Measurements from ENCODE around the gene NBL1.

NBL1 gene

GRCh38 chr1:19613171-19613703, 30.9 kb upstream of the NBL1 start:
- Histone ChIP-seq H3K9me3 (ENCODE audit: insufficient read depth, low read depth, low read length) (peaks cover 1% of the 10 kb centered on the region), H3K36me3 (ENCODE audit: control insufficient read depth in 1 of 2, insufficient read depth in 2 of 2, low read length in 2 of 2) (peaks cover 1 to 4% of the 10 kb centered on the region in 2 experiments), H2BK12ac (ENCODE audit: low read length) (no peak overlapping the region), H3K23ac (ENCODE audit: low read length) (no peak overlapping the region), H3K14ac (ENCODE audit: low read length) (no peak overlapping the region), H3K4me3 (ENCODE audit: low read depth, low read length) (no peak overlapping the region), H3K27me3 (ENCODE audit: insufficient read depth, low read length) (no peaks in the 10 kb centered on the region), H3K4me1 (ENCODE audit: control insufficient read depth in 1 of 2, insufficient read depth in 2 of 2, low read length in 2 of 2) (no peaks in the 10 kb centered on the region), H3K18ac (ENCODE audit: low read length) (no peak overlapping the region), H4K91ac (ENCODE audit: low read depth, low read length) (no peak overlapping the region), H4K12ac (ENCODE audit: low read depth, low read length) (no peak overlapping the region), H3K4me2 (ENCODE audit: low read length) (no peak overlapping the region), H3K79me2 (ENCODE audit: control insufficient read depth, insufficient read depth, low read length, poor library complexity) (no peaks in the 10 kb centered on the region), H4K8ac (ENCODE audit: low read depth, low read length) (no peak overlapping the region), H3K27ac (ENCODE audit: low read depth, low read length) (no peak overlapping the region), H2BK5ac (ENCODE audit: low read depth, low read length, poor library complexity) (no peak overlapping the region), H3K9ac (ENCODE audit: low read length) (no peak overlapping the region), H2AK5ac (ENCODE audit: low read length) (no peak overlapping the region), H3K79me1 (ENCODE audit: low read length) (no peaks in the 10 kb centered on the region), H2BK120ac (ENCODE audit: insufficient read depth, low read length, poor library complexity) (no peak overlapping the region), H2AFZ (ENCODE audit: insufficient read depth, low read length, poor library complexity) (no peak overlapping the region), H3K4ac (ENCODE audit: low read depth, low read length) (no peak overlapping the region)
- no peak for DNase-seq
- no CpG with 5 or more reads among the region's 7 CpGs for WGBS (ENCODE audit: extremely low coverage, insufficient coverage, insufficient read length)

GRCh38 chr1:19615438-19615837, 28.7 kb upstream of the NBL1 start:
- Histone ChIP-seq H3K4me2 (ENCODE audit: low read length) (no peak overlapping the region), H3K79me2 (ENCODE audit: control insufficient read depth, insufficient read depth, low read length, poor library complexity) (peaks cover 2% of the 10 kb centered on the region), H3K9ac (ENCODE audit: low read length) (no peak overlapping the region), H3K23ac (ENCODE audit: low read length) (no peak overlapping the region), H3K4ac (ENCODE audit: low read depth, low read length) (no peak overlapping the region), H2BK12ac (ENCODE audit: low read length) (no peak overlapping the region), H4K12ac (ENCODE audit: low read depth, low read length) (no peak overlapping the region), H3K14ac (ENCODE audit: low read length) (no peak overlapping the region), H4K8ac (ENCODE audit: low read depth, low read length) (no peak overlapping the region), H3K18ac (ENCODE audit: low read length) (no peak overlapping the region), H4K91ac (ENCODE audit: low read depth, low read length) (no peak overlapping the region), H3K27ac (ENCODE audit: low read depth, low read length) (no peak overlapping the region), H3K9me3 (ENCODE audit: insufficient read depth, low read depth, low read length) (peaks cover 1% of the 10 kb centered on the region), H2AK5ac (ENCODE audit: low read length) (no peak overlapping the region), H2BK120ac (ENCODE audit: insufficient read depth, low read length, poor library complexity) (no peak overlapping the region), H2BK5ac (ENCODE audit: low read depth, low read length, poor library complexity) (no peak overlapping the region), H3K4me3 (ENCODE audit: low read depth, low read length) (no peak overlapping the region), H2AFZ (ENCODE audit: insufficient read depth, low read length, poor library complexity) (no peak overlapping the region), H3K4me1 (ENCODE audit: control insufficient read depth in 1 of 2, insufficient read depth in 2 of 2, low read length in 2 of 2) (no peaks in the 10 kb centered on the region), H3K79me1 (ENCODE audit: low read length) (no peaks in the 10 kb centered on the region), H3K36me3 (ENCODE audit: control insufficient read depth in 1 of 2, insufficient read depth in 2 of 2, low read length in 2 of 2) (peaks cover 0 to 4% of the 10 kb centered on the region in 2 experiments), H3K27me3 (ENCODE audit: insufficient read depth, low read length) (no peaks in the 10 kb centered on the region)
- no peak for DNase-seq
- no CpG with 5 or more reads among the region's 6 CpGs for WGBS (ENCODE audit: extremely low coverage, insufficient coverage, insufficient read length)

DNA sequence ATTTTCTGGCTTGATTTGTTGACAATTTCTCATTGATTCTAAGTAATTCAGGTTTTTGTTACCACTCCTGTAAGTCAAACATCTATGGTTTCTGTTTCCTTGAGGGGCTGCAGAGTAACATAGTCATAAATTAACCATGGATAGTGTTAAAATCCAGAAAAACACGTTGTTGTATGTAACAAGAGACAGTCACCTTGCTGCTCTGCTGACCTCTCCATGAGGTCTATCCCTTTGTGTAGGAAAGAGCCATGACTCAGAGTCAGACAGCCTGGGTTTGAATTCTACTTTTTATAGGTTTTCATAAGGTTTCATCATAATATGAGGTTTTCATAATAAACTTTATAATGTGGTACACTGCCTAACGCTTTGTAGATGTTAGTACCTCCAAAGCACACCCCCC, 27.6 kb upstream of the NBL1 start:
- Histone ChIP-seq H3K36me3 (ENCODE audit: control insufficient read depth in 1 of 2, insufficient read depth in 2 of 2, low read length in 2 of 2) (peaks cover 0 to 4% of the 10 kb centered on the region in 2 experiments), H3K14ac (ENCODE audit: low read length) (no peak overlapping the region), H2BK12ac (ENCODE audit: low read length) (no peak overlapping the region), H4K91ac (ENCODE audit: low read depth, low read length) (no peak overlapping the region), H2AK5ac (ENCODE audit: low read length) (no peak overlapping the region), H3K27me3 (ENCODE audit: insufficient read depth, low read length) (no peaks in the 10 kb centered on the region), H2BK5ac (ENCODE audit: low read depth, low read length, poor library complexity) (no peak overlapping the region), H3K4ac (ENCODE audit: low read depth, low read length) (no peak overlapping the region), H4K12ac (ENCODE audit: low read depth, low read length) (no peak overlapping the region), H2BK120ac (ENCODE audit: insufficient read depth, low read length, poor library complexity) (no peak overlapping the region), H3K4me3 (ENCODE audit: low read depth, low read length) (no peak overlapping the region), H3K4me1 (ENCODE audit: control insufficient read depth in 1 of 2, insufficient read depth in 2 of 2, low read length in 2 of 2) (no peaks in the 10 kb centered on the region), H2AFZ (ENCODE audit: insufficient read depth, low read length, poor library complexity) (no peak overlapping the region), H3K9ac (ENCODE audit: low read length) (no peak overlapping the region), H3K18ac (ENCODE audit: low read length) (no peak overlapping the region), H3K27ac (ENCODE audit: low read depth, low read length) (no peak overlapping the region), H4K8ac (ENCODE audit: low read depth, low read length) (no peak overlapping the region), H3K9me3 (ENCODE audit: insufficient read depth, low read depth, low read length) (no peaks in the 10 kb centered on the region), H3K23ac (ENCODE audit: low read length) (no peak overlapping the region), H3K79me2 (ENCODE audit: control insufficient read depth, insufficient read depth, low read length, poor library complexity) (peaks cover 2% of the 10 kb centered on the region), H3K4me2 (ENCODE audit: low read length) (no peak overlapping the region), H3K79me1 (ENCODE audit: low read length) (no peaks in the 10 kb centered on the region)
- no peak for DNase-seq
- WGBS (ENCODE audit: extremely low coverage, insufficient coverage, insufficient read length), result no CpG with 5 or more reads among the region's 2 CpGs

GRCh38 chr1:19617376-19617775, 26.7 kb upstream of the NBL1 start:
- H3K4me2 ChIP-seq (ENCODE audit: low read length), result no peak overlapping the region
- no peak overlapping the region for H2BK5ac ChIP-seq (ENCODE audit: low read depth, low read length, poor library complexity)
- no peaks in the 10 kb centered on the region for H3K79me1 ChIP-seq (ENCODE audit: low read length)
- no peak overlapping the region for H3K27ac ChIP-seq (ENCODE audit: low read depth, low read length)
- no peak overlapping the region for H2BK12ac ChIP-seq (ENCODE audit: low read length)
- no peak overlapping the region for H3K9ac ChIP-seq (ENCODE audit: low read length)
- no peaks in the 10 kb centered on the region for H3K4me1 ChIP-seq (ENCODE audit: control insufficient read depth in 1 of 2, insufficient read depth in 2 of 2, low read length in 2 of 2)
- H3K14ac ChIP-seq (ENCODE audit: low read length), result no peak overlapping the region
- no CpG with 5 or more reads among the region's 3 CpGs for WGBS (ENCODE audit: extremely low coverage, insufficient coverage, insufficient read length)
- no peak overlapping the region for H3K4me3 ChIP-seq (ENCODE audit: low read depth, low read length)
- no peak overlapping the region for H3K18ac ChIP-seq (ENCODE audit: low read length)
- no peak overlapping the region for H3K23ac ChIP-seq (ENCODE audit: low read length)
- H4K8ac ChIP-seq (ENCODE audit: low read depth, low read length), result no peak overlapping the region
- H3K9me3 ChIP-seq (ENCODE audit: insufficient read depth, low read depth, low read length), result no peaks in the 10 kb centered on the region
- no peak overlapping the region for H4K91ac ChIP-seq (ENCODE audit: low read depth, low read length)
- peaks cover 0 to 4% of the 10 kb centered on the region in 2 experiments for H3K36me3 ChIP-seq (ENCODE audit: control insufficient read depth in 1 of 2, insufficient read depth in 2 of 2, low read length in 2 of 2)
- H3K79me2 ChIP-seq (ENCODE audit: control insufficient read depth, insufficient read depth, low read length, poor library complexity), result peaks cover 2% of the 10 kb centered on the region
- H2AFZ ChIP-seq (ENCODE audit: insufficient read depth, low read length, poor library complexity), result no peak overlapping the region
- H4K12ac ChIP-seq (ENCODE audit: low read depth, low read length), result no peak overlapping the region
- H3K4ac ChIP-seq (ENCODE audit: low read depth, low read length), result no peak overlapping the region
- H2AK5ac ChIP-seq (ENCODE audit: low read length), result no peak overlapping the region
- no peaks in the 10 kb centered on the region for H3K27me3 ChIP-seq (ENCODE audit: insufficient read depth, low read length)
- no peak overlapping the region for H2BK120ac ChIP-seq (ENCODE audit: insufficient read depth, low read length, poor library complexity)
- DNase-seq, result no peak
